ENCODE data around the gene ADISSP. TPM values are rescaled to one million over a fixed set of nuclear protein-coding genes. Genes with fewer than 3 reads are reported as not detected.
A peak's percentile ranks its signal among the peaks of the same experiment; 100 is the strongest.

ADISSP gene
- total RNA-seq, 1 experiment from 2014 or later = 244 TPM

DNA sequence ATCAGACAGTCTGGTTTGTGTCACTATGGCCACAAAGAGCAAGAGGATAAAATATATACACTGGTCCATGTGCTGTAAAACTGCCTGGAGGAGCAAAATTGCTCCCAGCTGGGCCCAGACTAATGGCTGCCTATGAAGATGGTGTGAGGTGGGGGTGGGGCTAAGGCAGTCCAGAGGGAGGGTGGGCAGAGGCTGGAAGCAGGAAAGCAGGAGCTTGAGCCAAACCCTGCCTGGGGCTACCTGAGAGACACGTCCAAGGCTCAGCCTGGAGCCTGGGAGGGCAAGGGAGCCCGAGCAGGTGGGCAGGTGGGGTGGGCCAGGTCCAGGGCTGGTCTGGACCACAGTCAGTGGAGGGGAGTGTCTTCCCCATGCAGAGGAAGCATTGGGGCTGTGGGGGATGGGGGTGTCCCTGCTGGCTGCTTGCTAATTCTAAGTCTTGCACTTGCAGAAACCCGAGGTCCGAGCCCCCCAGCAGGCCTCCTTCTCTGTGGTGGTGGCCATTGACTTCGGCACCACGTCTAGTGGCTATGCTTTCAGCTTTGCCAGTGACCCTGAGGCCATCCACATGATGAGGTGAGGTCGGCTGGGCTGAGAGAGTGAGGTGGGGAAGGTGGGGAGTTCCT is 25.6 kb downstream of the ADISSP start:
- no peaks in the 10 kb centered on the region for H3K9me3 ChIP-seq (ENCODE audit: low read length)
- no peak overlapping the region for H3K27ac ChIP-seq (ENCODE audit: low read length)
- H3K79me2 ChIP-seq (ENCODE audit: low read length) = no peaks in the 10 kb centered on the region
- no peak for DNase-seq
- H3K4me2 ChIP-seq (ENCODE audit: low read length) = no peak overlapping the region
- H3K27me3 ChIP-seq (ENCODE audit: low read length) = no peaks in the 10 kb centered on the region
- ChIA-PET POLR2A (ENCODE audit: unreplicated experiment) (no interaction called here), CTCF (interaction anchor here (0.7 kb wide), 1 partner anchor 63 kb away, joined by 3 read pairs; no protein-coding TSS in a partner anchor)
- no peak overlapping the region for H3K9ac ChIP-seq (ENCODE audit: low read length)
- no TSS peak for BruUV-seq (replicated peaks)
- no peaks in the 10 kb centered on the region for H3K9me2 ChIP-seq (replicated peaks; ENCODE audit: low read length)
- TF ChIP-seq, protein P1, sequence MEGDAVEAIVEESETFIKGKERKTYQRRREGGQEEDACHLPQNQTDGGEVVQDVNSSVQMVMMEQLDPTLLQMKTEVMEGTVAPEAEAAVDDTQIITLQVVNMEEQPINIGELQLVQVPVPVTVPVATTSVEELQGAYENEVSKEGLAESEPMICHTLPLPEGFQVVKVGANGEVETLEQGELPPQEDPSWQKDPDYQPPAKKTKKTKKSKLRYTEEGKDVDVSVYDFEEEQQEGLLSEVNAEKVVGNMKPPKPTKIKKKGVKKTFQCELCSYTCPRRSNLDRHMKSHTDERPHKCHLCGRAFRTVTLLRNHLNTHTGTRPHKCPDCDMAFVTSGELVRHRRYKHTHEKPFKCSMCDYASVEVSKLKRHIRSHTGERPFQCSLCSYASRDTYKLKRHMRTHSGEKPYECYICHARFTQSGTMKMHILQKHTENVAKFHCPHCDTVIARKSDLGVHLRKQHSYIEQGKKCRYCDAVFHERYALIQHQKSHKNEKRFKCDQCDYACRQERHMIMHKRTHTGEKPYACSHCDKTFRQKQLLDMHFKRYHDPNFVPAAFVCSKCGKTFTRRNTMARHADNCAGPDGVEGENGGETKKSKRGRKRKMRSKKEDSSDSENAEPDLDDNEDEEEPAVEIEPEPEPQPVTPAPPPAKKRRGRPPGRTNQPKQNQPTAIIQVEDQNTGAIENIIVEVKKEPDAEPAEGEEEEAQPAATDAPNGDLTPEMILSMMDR (conservative IDR thresholded peaks at IDR 0.05; ENCODE audit: low read depth, low read length) = no peak
- H3K4me1 ChIP-seq (ENCODE audit: insufficient read depth, low read length) = no peaks in the 10 kb centered on the region
- H3K36me3 ChIP-seq (ENCODE audit: low read depth, low read length) = no peaks in the 10 kb centered on the region
- intact Hi-C loops (cut with micrococcal nuclease) = no loop called here
- no peak overlapping the region for H2AFZ ChIP-seq (ENCODE audit: low read length)
- H3F3A ChIP-seq (ENCODE audit: low read length, unreplicated experiment) = no peaks in the 10 kb centered on the region
- no peak for ATAC-seq
- H4K20me1 ChIP-seq (ENCODE audit: low read length) = no peaks in the 10 kb centered on the region
- no peak overlapping the region for H3K4me3 ChIP-seq (ENCODE audit: low read length)

DNA sequence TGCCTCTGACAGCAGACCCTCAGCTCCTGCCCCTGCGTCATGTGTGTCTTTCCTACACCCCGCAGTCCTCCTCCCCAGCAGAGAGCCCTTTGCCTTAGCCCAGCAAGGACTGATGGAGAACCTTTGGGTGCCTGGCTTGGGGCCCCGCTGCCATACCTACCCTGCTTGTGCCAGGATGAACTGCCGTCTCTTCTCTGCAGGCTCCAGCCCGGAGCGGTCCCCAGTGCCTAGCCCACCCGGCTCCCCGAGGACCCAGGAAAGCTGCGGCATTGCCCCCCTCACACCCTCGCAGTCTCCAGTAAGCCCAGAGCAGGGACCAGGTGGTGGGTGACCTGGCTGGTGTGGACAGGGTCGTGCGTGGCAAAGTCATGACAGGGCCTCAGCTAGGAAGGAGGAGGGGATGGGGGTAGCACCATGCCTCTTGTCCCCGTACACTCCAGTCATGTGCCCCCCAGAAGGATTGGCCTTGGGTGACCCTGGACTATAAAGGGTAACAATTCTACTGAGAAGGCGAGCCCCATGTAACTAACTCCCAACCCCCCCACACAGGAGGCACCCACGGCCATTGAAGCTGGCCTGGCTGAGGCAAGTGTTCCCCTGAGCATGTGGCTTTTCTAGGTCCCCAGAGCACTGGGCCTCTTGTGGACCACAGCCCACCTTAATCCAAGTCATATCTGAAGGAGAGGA is 26.8 kb downstream of the ADISSP start:
- no peak overlapping the region for H3K9ac ChIP-seq (ENCODE audit: low read length)
- no TSS peak for BruUV-seq (replicated peaks)
- POLR2A ChIA-PET (ENCODE audit: unreplicated experiment) = interaction anchor here (0.6 kb wide), 1 partner anchor 114 kb away, joined by 3 read pairs; no protein-coding TSS in a partner anchor

DNA sequence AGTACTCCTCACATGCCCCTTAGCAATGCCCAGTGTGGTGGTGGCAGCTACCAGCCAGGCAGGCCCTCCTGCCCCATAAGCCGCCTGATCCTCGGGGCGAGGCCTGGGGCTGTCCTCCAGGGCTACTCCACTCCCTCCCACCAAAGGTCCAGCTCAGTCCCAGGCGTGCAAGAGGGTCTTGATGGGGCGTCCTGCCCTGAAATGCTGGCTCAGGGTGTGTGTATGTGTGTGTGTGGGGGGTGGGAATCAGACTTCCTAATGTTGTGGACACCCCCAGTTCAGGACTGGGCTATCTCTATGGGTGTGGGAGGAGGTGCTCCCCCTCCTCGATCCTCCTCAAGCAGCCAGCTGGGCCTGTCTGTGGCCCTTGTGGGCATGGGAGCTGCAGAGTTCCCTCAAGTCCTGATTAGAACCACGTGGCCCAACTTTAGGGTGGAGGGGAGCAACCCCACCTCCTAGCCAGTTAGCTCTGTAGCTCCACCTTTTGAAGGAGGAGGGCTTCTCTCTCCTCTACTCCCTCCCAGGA is 27.6 kb downstream of the ADISSP start:
- intact Hi-C loops (cut with micrococcal nuclease) = no loop called here
- peak; percentile 12; the same call in 1 of the 2 replicates for ATAC-seq
- no peaks in the 10 kb centered on the region for H3K9me3 ChIP-seq (ENCODE audit: low read length)
- POLR2A ChIA-PET (ENCODE audit: unreplicated experiment) = no interaction called here
- H3K4me2 ChIP-seq (ENCODE audit: low read length) = no peak overlapping the region
- H3K4me3 ChIP-seq (ENCODE audit: low read length) = no peak overlapping the region
- no peak overlapping the region for H3K9ac ChIP-seq (ENCODE audit: low read length)
- H4K20me1 ChIP-seq (ENCODE audit: low read length) = no peaks in the 10 kb centered on the region
- BruUV-seq (replicated peaks) = no TSS peak
- H3K9me2 ChIP-seq (replicated peaks; ENCODE audit: low read length) = no peaks in the 10 kb centered on the region
- no peak for DNase-seq
- no peaks in the 10 kb centered on the region for H3K27me3 ChIP-seq (ENCODE audit: low read length)
- no peaks in the 10 kb centered on the region for H3K4me1 ChIP-seq (ENCODE audit: insufficient read depth, low read length)
- TF ChIP-seq, protein P1 (conservative IDR thresholded peaks at IDR 0.05; ENCODE audit: low read depth, low read length) = no peak
- no peak for TF ChIP-seq EZH2 (IDR thresholded peaks at IDR 0.05; ENCODE audit: low read length, unreplicated experiment)
- CTCF ChIA-PET = no interaction called here
- no peaks in the 10 kb centered on the region for H3K79me2 ChIP-seq (ENCODE audit: low read length)
- H3K36me3 ChIP-seq (ENCODE audit: low read depth, low read length) = no peaks in the 10 kb centered on the region
- H3K27ac ChIP-seq (ENCODE audit: low read length) = no peak overlapping the region
- no peaks in the 10 kb centered on the region for H3F3A ChIP-seq (ENCODE audit: low read length, unreplicated experiment)
- H2AFZ ChIP-seq (ENCODE audit: low read length) = no peak overlapping the region

More for the DNA sequence above, 26.8 kb downstream of the ADISSP start:
- Histone ChIP-seq H3K9me3 (ENCODE audit: low read length) (no peaks in the 10 kb centered on the region), H3K4me3 (ENCODE audit: low read length) (no peak overlapping the region), H3K36me3 (ENCODE audit: low read depth, low read length) (no peaks in the 10 kb centered on the region), H3K9me2 (replicated peaks; ENCODE audit: low read length) (no peaks in the 10 kb centered on the region), H4K20me1 (ENCODE audit: low read length) (no peaks in the 10 kb centered on the region), H2AFZ (ENCODE audit: low read length) (no peak overlapping the region), H3K4me1 (ENCODE audit: insufficient read depth, low read length) (no peaks in the 10 kb centered on the region), H3F3A (ENCODE audit: low read length, unreplicated experiment) (no peaks in the 10 kb centered on the region), H3K27me3 (ENCODE audit: low read length) (no peaks in the 10 kb centered on the region), H3K27ac (ENCODE audit: low read length) (no peak overlapping the region), H3K79me2 (ENCODE audit: low read length) (no peaks in the 10 kb centered on the region), H3K4me2 (ENCODE audit: low read length) (no peak overlapping the region)
- no peak for TF ChIP-seq EZH2phosphoT487 (IDR thresholded peaks at IDR 0.05; ENCODE audit: borderline replicate concordance, low read length)
- TF ChIP-seq, protein P1 (conservative IDR thresholded peaks at IDR 0.05; ENCODE audit: low read depth, low read length) = no peak
- no peak for TF ChIP-seq EZH2 (IDR thresholded peaks at IDR 0.05; ENCODE audit: low read length, unreplicated experiment)
- ATAC-seq (no peak), DNase-seq (no peak)
- intact Hi-C loops (cut with micrococcal nuclease) = no loop called here
- CTCF ChIA-PET = no interaction called here
